OCI-LY3 (cell line): ENCODE data around the gene C1QTNF2.

ENCODE experiments used
- EZH2phosphoT487 ChIP-seq: fragments of 200-600 bp; shearing (Covaris generic); IDR thresholded peaks from 2 replicates; pipeline ENCODE4 v1.6.1; 2018; ENCODE audit warnings: antibody characterized with exemption, mixed run types, low read depth
- TF ChIP-seq, protein P1 (sequence below): fragments of 200-600, 300-600 bp; sonication (generic); IDR thresholded peaks from 2 replicates; pipeline ENCODE4 v1.5.1; 2014; ENCODE audit warnings: antibody characterized with exemption, low read length, low read depth

DNA sequence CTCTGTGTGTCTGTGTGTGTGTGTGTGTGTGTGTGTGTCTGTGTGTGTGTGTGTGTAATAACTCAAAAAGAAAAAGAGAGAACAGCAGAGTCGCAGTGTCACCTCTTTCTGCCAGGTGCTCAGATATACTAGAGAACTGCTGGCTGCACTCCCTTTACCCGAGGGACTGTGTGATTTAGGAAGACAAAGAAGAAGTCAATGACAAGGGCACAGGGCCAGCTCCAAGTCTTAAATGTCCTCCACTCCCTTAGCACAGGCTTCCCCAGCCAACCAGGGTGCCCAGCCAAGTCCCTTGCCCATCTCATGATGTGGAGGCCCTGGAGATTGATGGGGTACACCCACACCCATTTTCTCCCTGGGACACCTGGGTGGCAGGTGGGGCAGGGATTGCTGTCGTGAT lies 66.7 kb downstream of the C1QTNF2 start:
- TF ChIP-seq EZH2phosphoT487 = no peak
- TF ChIP-seq, protein P1, sequence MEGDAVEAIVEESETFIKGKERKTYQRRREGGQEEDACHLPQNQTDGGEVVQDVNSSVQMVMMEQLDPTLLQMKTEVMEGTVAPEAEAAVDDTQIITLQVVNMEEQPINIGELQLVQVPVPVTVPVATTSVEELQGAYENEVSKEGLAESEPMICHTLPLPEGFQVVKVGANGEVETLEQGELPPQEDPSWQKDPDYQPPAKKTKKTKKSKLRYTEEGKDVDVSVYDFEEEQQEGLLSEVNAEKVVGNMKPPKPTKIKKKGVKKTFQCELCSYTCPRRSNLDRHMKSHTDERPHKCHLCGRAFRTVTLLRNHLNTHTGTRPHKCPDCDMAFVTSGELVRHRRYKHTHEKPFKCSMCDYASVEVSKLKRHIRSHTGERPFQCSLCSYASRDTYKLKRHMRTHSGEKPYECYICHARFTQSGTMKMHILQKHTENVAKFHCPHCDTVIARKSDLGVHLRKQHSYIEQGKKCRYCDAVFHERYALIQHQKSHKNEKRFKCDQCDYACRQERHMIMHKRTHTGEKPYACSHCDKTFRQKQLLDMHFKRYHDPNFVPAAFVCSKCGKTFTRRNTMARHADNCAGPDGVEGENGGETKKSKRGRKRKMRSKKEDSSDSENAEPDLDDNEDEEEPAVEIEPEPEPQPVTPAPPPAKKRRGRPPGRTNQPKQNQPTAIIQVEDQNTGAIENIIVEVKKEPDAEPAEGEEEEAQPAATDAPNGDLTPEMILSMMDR = no peak
